ENCODE measurements around the gene WDR41.

WDR41 gene

DNA sequence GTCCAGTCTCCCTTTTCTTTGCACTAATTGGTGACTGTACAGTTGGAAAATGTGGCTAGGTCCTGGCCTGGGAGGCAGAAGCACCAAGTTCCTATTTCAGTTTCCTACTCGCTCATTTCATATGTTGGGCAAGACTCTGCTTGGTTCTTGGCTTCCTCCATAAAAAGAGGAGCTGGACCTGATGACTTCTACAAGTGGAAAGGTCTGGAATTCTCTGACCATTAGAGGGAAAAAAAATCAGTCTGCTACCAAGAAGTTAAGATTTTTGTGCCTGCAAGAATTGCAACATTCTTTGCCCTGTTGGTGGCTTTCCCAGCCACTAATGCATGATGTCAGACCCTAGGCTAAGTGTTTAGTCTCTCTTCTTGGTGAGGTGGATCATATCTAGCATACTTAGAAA, 91.5 kb downstream of the WDR41 start:
- in situ Hi-C loops (cut with HindIII; ENCODE audit: low sequenced_read_pairs) = no loop called here
- TF ChIP-seq CTCF (IDR thresholded peaks at IDR 0.05; ENCODE audit: low read depth, low read length, missing control alignments) = no peak
- H3K4me3 ChIP-seq (ENCODE audit: low read depth, low read length) = no peak overlapping the region
- DNase-seq (ENCODE audit: low read depth) = no peak

- DNase-seq (ENCODE audit: low read depth) = no peak
- no peak overlapping the region for H3K4me3 ChIP-seq (ENCODE audit: low read depth, low read length)
- in situ Hi-C loops (cut with HindIII; ENCODE audit: low sequenced_read_pairs) = no loop called here
- TF ChIP-seq CTCF (IDR thresholded peaks at IDR 0.05; ENCODE audit: low read depth, low read length, missing control alignments) = no peak
Measured at GRCh38 chr5:77398896-77399295, 93.2 kb downstream of the WDR41 start.

- no peak for DNase-seq (ENCODE audit: low read depth)
- TF ChIP-seq CTCF (IDR thresholded peaks at IDR 0.05; ENCODE audit: low read depth, low read length, missing control alignments) = no peak
- H3K4me3 ChIP-seq (ENCODE audit: low read depth, low read length) = no peak overlapping the region
- in situ Hi-C loops (cut with HindIII; ENCODE audit: low sequenced_read_pairs) = no loop called here
Measured at GRCh38 chr5:77398458-77398857, 93.7 kb downstream of the WDR41 start.

DNA sequence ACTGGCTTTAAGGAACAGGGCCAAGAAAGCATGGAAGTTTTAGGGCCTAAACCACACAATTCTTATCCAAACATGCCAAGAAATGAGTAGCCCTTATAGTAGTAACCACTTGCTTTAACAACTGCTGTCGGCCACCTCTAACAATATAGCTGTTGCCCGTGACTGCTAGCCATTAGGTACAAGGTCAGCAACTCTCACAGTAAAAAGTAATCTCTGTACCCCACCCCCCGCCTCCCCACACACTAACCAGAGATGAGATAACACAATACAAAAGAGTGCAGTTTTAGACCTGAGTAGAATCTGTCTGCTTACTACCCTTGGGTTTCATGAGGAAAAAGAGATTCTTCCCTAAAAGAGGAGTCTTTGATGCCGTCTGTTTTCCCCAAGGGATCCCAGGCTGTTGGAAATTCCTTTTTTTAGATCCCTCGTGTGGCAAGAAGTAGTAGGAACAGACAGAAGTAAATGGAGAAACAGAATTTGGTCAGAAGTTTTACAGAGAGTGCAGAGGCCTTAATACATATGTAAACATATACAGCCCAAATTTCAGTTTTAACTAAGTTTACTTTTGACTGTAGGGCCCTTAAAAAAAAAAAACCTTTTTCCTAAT, 94.3 kb downstream of the WDR41 start:
- no peak for TF ChIP-seq CTCF (IDR thresholded peaks at IDR 0.05; ENCODE audit: low read depth, low read length, missing control alignments)
- no peak overlapping the region for H3K4me3 ChIP-seq (ENCODE audit: low read depth, low read length)
- in situ Hi-C loops (cut with HindIII; ENCODE audit: low sequenced_read_pairs) = no loop called here
- no peak for DNase-seq (ENCODE audit: low read depth)

DNA sequence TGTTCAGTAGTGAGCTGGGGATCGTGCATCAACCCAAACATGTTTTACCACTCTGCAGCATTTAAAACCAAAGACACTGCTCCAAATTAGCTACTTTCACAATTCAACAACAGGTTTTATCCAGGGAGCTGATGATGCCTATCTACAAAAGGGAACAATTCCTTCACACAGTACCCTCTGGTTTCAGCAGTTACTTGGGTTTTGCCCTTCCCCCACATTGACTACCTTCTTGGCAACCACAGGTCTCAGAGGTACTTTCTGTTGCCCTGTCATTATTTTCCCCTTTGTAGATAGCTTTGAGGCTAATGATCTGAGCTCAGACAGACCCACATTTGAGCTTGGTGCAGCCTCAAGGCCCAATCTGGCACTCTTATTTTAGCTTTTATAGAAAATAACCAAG, 96.1 kb downstream of the WDR41 start:
- no peak for DNase-seq (ENCODE audit: low read depth)
- H3K4me3 ChIP-seq (ENCODE audit: low read depth, low read length) = no peak overlapping the region
- no peak for TF ChIP-seq CTCF (IDR thresholded peaks at IDR 0.05; ENCODE audit: low read depth, low read length, missing control alignments)
- in situ Hi-C loops (cut with HindIII; ENCODE audit: low sequenced_read_pairs) = no loop called here

DNA sequence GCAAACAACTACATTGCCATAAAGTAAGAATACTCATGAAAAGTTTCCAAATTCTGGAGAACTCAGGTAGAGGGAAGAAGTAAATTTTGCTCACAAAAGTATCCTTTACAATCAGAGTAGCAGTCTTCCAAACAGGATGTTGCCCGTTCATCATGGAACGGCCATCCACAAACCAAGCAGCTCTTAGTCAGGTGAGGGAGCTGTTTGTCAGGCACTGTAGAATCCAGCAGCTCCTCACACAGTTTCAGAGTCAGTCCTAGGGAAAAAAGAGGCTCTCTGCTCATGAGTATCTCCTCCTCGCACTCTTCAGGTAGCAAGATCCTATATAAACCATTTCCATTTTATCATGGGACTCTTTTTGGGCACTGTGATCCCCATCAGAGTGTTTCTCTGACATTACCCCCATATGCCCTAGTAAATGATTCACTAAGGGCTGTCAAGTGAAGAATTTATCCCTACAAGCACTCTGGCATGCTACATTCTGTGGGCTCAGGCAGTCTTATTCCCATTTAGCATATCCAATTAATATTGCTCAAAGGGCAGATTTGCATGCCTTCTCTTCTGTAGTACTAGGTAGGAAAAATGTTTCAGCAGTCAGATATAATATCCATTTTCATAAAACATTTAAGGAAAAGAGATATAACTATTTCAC, 97.9 kb downstream of the WDR41 start:
- no peak for DNase-seq (ENCODE audit: low read depth)
- in situ Hi-C loops (cut with HindIII; ENCODE audit: low sequenced_read_pairs) = no loop called here
- H3K4me3 ChIP-seq (ENCODE audit: low read depth, low read length) = no peak overlapping the region
- no peak for TF ChIP-seq CTCF (IDR thresholded peaks at IDR 0.05; ENCODE audit: low read depth, low read length, missing control alignments)
